ENCODE results near the gene MYH8. TPM values are rescaled to one million over a fixed set of nuclear protein-coding genes. Genes with fewer than 3 reads are reported as not detected.

The MYH8 gene
- polyA plus RNA-seq, 1 donor = 2.1 TPM

DNA sequence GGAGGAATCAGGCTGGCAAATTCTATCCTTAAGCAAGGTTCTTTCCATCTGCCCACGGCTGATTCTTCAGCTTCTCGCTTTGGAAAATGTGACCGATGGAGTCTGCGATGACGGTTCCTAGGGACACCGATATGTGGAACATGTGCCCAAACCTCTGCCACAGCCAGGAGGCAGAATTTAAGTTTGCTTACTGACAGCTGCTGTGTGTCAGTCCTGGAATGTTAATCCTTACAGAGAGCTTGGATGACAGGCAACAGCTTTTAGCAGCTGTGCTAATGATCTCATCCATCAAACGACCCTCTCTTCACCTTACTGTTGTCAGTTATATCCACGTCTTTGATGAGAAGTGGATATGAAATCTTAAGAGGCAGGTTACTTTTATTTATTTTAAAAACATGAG is 37.6 kb downstream of the MYH8 start:
- Histone ChIP-seq H3K9me3 (ENCODE audit: control insufficient read depth, low read depth, low read length) (no peaks in the 10 kb centered on the region), H3K36me3 (ENCODE audit: control insufficient read depth, insufficient read depth, low read length) (no peaks in the 10 kb centered on the region), H3K4me3 (ENCODE audit: low read length) (no peak overlapping the region), H3K27me3 (ENCODE audit: control insufficient read depth, insufficient read depth, low read length) (peaks cover 6% of the 10 kb centered on the region), H3K4me1 (ENCODE audit: control insufficient read depth, insufficient read depth, low read length) (no peaks in the 10 kb centered on the region), H3K27ac (ENCODE audit: low read length) (no peak overlapping the region)
- 17% methylated on average over 2 of the region's 8 CpGs for WGBS (ENCODE audit: insufficient coverage, low lambda C conversion rate)
- no peak for DNase-seq

DNA sequence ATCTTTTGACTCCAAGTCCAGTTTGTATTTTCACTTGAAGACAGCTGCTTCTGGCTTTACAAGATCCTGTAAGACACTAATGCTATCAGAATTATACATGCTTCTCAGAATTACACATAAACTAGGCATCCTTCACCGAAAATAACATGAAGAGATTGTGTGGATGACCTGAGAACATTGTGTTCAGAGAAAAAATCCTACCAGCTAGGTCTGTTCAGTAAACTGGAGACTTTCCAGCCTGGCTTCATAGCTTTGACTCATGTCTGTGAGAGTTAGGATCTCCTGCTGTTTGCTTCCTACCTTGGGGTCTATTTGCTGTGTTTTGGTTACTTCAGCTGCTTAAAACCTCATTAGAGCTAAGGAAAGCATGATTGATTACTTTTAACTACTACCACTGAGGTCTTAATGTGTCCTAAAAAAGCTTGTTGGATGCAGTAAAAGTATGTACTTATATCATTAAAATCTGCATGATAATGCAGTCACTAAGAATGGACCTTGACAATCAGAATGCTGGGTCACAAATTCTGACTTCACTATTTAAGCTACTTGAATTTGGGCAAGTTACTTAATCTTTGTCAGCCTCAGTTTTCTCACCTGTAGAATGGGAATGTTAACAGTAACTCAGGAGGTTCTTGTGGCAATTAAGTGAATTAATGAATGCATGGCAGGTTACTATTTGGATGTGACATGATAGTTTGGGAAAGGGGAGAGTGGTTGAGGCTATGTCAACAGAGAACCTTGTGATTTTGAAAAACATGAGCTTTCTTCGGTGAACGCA is 40.9 kb downstream of the MYH8 start:
- H3K4me3 ChIP-seq (ENCODE audit: low read length) = no peak overlapping the region
- H3K36me3 ChIP-seq (ENCODE audit: control insufficient read depth, insufficient read depth, low read length) = no peaks in the 10 kb centered on the region
- DNase-seq = peak in 1 of 2 donors; percentile 12
- H3K4me1 ChIP-seq (ENCODE audit: control insufficient read depth, insufficient read depth, low read length) = no peaks in the 10 kb centered on the region
- H3K27ac ChIP-seq (ENCODE audit: low read length) = no peak overlapping the region
- H3K9me3 ChIP-seq (ENCODE audit: control insufficient read depth, low read depth, low read length) = no peaks in the 10 kb centered on the region
- peaks cover 4% of the 10 kb centered on the region for H3K27me3 ChIP-seq (ENCODE audit: control insufficient read depth, insufficient read depth, low read length)
- no CpG with 5 or more reads among the region's 3 CpGs for WGBS (ENCODE audit: insufficient coverage, low lambda C conversion rate)

DNA sequence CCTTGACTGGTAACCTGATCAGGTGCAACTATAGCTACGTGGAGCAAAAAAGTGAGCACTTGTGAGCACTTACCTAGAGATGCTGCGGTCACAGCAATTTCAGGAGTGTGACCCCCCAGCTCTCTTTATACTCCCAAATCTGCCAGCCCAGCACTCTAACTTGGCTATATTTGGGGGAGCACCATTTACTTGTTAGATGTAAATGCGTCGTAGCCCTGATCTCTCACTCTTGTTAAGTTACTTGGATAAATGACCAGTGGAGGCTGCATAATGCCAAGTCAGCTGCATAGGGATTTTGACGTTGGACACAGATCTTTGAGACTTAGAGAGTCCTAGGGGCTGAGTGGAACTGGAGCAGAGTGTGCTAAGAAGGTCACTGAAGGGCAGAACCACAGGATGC is 48.8 kb downstream of the MYH8 start, which contains the start of gene MYH13:
Gene MYH13, minus strand, starts transcription at position 101 of the 400 bp plus-strand sequence. CDS start 8,476 bp downstream, outside the sequence.
- no CpG with 5 or more reads among the region's 5 CpGs for WGBS (ENCODE audit: insufficient coverage, low lambda C conversion rate)
- Histone ChIP-seq H3K9me3 (ENCODE audit: control insufficient read depth, low read depth, low read length) (no peaks in the 10 kb centered on the region), H3K4me3 (ENCODE audit: low read length) (no peak within 1 kb of the TSS), H3K36me3 (ENCODE audit: control insufficient read depth, insufficient read depth, low read length) (no peaks in the 10 kb centered on the region), H3K27me3 (ENCODE audit: control insufficient read depth, insufficient read depth, low read length) (peaks cover 12% of the 10 kb centered on the region), H3K27ac (ENCODE audit: low read length) (no peak within 1 kb of the TSS), H3K4me1 (ENCODE audit: control insufficient read depth, insufficient read depth, low read length) (no peaks in the 10 kb centered on the region)
- DNase-seq = no peak

DNA sequence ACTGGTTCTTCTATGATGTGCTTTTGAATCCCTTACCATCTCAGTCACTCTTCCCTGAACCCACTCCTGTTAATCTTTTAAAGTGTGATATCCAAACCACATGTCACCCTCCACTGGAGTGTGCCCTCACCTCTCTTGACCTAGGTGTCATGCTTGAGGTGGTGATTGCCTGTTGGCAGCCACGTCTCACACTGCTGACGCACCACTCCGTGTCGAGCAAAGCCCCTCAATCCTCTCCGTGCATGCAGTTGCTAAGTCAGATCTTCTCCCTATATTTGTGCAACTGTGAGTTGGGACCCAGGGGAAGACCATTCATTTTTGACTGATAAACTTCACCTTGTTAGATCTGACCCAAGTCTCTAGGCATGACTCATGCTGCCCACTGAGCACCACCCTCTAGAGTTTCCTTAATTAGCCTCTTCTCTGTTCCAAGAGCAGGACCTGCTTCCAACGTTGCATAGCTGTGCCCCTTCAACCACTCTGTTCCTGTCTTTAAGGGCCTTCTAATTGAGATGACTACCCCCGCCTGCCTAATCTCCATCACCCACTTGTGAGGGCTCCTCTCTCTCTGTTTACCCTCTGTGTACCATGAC is 51.6 kb downstream of the MYH8 start:
- no peak overlapping the region for H3K4me3 ChIP-seq (ENCODE audit: low read length)
- no peaks in the 10 kb centered on the region for H3K9me3 ChIP-seq (ENCODE audit: control insufficient read depth, low read depth, low read length)
- H3K27ac ChIP-seq (ENCODE audit: low read length) = no peak overlapping the region
- peaks cover 12% of the 10 kb centered on the region for H3K27me3 ChIP-seq (ENCODE audit: control insufficient read depth, insufficient read depth, low read length)
- DNase-seq = no peak
- no peaks in the 10 kb centered on the region for H3K4me1 ChIP-seq (ENCODE audit: control insufficient read depth, insufficient read depth, low read length)
- no peaks in the 10 kb centered on the region for H3K36me3 ChIP-seq (ENCODE audit: control insufficient read depth, insufficient read depth, low read length)
- WGBS (ENCODE audit: insufficient coverage, low lambda C conversion rate) = 17% methylated on average over 1 of the region's 7 CpGs

DNA sequence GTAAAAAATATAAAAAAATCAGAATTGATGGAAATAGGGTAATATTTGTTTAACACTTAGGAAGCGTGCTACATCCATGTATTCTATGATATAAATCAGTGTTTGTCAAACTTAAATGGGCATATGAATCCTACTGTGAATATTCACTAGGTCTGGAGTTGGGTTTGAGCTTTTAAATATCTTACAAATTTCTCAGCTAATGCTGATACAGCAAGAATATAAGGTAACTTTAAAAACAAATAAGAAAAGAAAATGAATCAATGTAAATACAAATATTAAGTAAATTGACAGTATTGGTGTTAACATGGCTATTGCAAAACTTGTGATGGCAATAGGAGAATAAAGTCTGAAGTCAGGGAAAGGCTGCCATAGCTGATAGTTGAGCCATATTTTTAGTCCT is 52.5 kb downstream of the MYH8 start:
- Histone ChIP-seq H3K4me3 (ENCODE audit: low read length) (no peak overlapping the region), H3K9me3 (ENCODE audit: control insufficient read depth, low read depth, low read length) (no peaks in the 10 kb centered on the region), H3K27me3 (ENCODE audit: control insufficient read depth, insufficient read depth, low read length) (peaks cover 12% of the 10 kb centered on the region), H3K27ac (ENCODE audit: low read length) (no peak overlapping the region), H3K4me1 (ENCODE audit: control insufficient read depth, insufficient read depth, low read length) (no peaks in the 10 kb centered on the region), H3K36me3 (ENCODE audit: control insufficient read depth, insufficient read depth, low read length) (no peaks in the 10 kb centered on the region)
- WGBS (ENCODE audit: insufficient coverage, low lambda C conversion rate) = no CpG with 5 or more reads among the region's 1 CpG
- no peak for DNase-seq

DNA sequence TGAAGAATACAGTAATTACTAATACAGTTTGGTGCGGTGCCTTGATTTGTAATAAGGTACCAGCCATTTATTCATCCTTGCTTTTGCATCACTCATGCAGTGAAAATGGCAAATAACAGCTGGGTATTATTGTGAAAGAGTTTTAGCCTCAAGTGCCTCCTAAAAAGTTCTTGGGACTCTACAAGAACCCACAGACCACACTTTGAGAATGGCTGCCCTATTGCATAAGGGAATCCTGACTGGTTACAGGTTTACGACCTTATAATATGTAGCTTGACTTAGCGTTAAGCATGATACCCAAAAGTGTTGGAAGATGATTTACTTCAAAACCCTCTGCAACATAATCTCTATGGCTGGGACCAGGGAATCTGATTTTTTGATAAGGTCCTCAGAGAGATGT is 53.2 kb downstream of the MYH8 start:
- H3K27ac ChIP-seq (ENCODE audit: low read length) = no peak overlapping the region
- H3K9me3 ChIP-seq (ENCODE audit: control insufficient read depth, low read depth, low read length) = no peaks in the 10 kb centered on the region
- no CpG with 5 or more reads among the region's 3 CpGs for WGBS (ENCODE audit: insufficient coverage, low lambda C conversion rate)
- peaks cover 12% of the 10 kb centered on the region for H3K27me3 ChIP-seq (ENCODE audit: control insufficient read depth, insufficient read depth, low read length)
- no peak for DNase-seq
- H3K4me1 ChIP-seq (ENCODE audit: control insufficient read depth, insufficient read depth, low read length) = no peaks in the 10 kb centered on the region
- H3K4me3 ChIP-seq (ENCODE audit: low read length) = no peak overlapping the region
- H3K36me3 ChIP-seq (ENCODE audit: control insufficient read depth, insufficient read depth, low read length) = no peaks in the 10 kb centered on the region

DNA sequence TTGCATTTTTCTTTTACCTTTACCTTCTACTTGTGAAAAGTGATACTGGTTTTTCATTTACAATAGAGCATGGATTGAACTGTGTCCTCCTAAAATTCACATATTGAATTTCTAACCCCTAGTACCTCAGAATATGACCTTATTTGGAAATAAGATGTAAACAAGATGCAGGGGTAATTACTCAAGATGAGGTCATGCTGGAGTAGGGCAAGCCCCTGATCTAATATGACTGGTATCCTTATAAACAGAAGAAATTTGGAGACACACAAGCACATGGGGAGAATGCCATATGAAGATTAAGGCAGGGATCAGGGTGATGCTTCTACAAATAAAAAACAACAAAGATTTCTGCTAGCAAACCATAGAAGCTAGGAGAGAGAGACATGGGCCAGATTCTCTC is 61.2 kb downstream of the MYH8 start:
- H3K4me1 ChIP-seq (ENCODE audit: control insufficient read depth, insufficient read depth, low read length) = no peaks in the 10 kb centered on the region

DNA sequence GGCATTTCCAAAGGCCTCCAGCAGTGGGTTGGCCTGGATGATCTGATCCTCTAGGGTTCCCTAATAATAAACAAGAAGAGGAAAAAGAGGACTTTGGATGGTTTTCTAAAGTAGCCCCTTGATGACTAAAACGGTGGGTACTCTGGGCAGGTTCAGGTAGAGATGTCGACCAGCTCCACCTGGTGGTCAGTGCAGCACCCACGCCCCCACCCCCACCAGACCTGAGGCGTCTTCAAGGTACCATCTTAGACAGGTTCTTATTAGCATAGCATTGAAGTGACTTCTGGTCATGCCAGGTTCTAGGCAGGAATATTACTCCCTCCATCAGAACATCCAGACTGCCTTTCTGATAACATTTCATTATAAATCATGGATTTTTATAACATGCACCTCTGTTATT is 64.0 kb downstream of the MYH8 start:
- H3K9me3 ChIP-seq (ENCODE audit: control insufficient read depth, low read depth, low read length) = no peaks in the 10 kb centered on the region
- H3K4me1 ChIP-seq (ENCODE audit: control insufficient read depth, insufficient read depth, low read length) = no peaks in the 10 kb centered on the region
- H3K27me3 ChIP-seq (ENCODE audit: control insufficient read depth, insufficient read depth, low read length) = no peaks in the 10 kb centered on the region
- no peaks in the 10 kb centered on the region for H3K36me3 ChIP-seq (ENCODE audit: control insufficient read depth, insufficient read depth, low read length)
- DNase-seq = no peak
- no CpG with 5 or more reads among the region's 4 CpGs for WGBS (ENCODE audit: insufficient coverage, low lambda C conversion rate)
- no peak overlapping the region for H3K4me3 ChIP-seq (ENCODE audit: low read length)
- H3K27ac ChIP-seq (ENCODE audit: low read length) = no peak overlapping the region

More for the DNA sequence above, 61.2 kb downstream of the MYH8 start:
- Histone ChIP-seq H3K9me3 (ENCODE audit: control insufficient read depth, low read depth, low read length) (no peaks in the 10 kb centered on the region), H3K27me3 (ENCODE audit: control insufficient read depth, insufficient read depth, low read length) (no peaks in the 10 kb centered on the region), H3K27ac (ENCODE audit: low read length) (no peak overlapping the region), H3K4me3 (ENCODE audit: low read length) (no peak overlapping the region), H3K36me3 (ENCODE audit: control insufficient read depth, insufficient read depth, low read length) (no peaks in the 10 kb centered on the region)
- DNase-seq = no peak

DNA sequence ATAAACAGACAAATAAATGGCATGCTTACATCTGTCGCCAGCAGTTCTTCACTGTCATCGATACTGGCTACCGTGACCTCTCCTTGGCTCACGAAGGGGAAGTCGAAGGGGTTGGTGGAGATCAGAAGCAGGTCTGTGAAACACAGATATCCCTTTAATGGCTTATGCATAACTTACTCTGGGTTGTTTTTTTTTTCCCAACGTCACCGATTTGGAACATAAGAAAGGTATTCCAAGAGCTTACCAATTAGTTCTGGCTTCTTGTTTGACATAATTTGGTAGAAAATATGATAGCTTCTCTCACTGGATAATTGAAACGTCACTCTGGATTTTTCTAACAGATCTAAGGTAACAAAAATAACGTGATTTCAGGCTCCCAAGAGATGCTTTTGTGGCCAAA is 67.1 kb downstream of the MYH8 start:
- Histone ChIP-seq H3K4me3 (ENCODE audit: low read length) (no peak overlapping the region), H3K4me1 (ENCODE audit: control insufficient read depth, insufficient read depth, low read length) (no peaks in the 10 kb centered on the region), H3K9me3 (ENCODE audit: control insufficient read depth, low read depth, low read length) (no peaks in the 10 kb centered on the region), H3K27me3 (ENCODE audit: control insufficient read depth, insufficient read depth, low read length) (no peaks in the 10 kb centered on the region), H3K27ac (ENCODE audit: low read length) (no peak overlapping the region), H3K36me3 (ENCODE audit: control insufficient read depth, insufficient read depth, low read length) (no peaks in the 10 kb centered on the region)
- DNase-seq = no peak
- 100% methylated on average over 2 of the region's 9 CpGs for WGBS (ENCODE audit: insufficient coverage, low lambda C conversion rate)

DNA sequence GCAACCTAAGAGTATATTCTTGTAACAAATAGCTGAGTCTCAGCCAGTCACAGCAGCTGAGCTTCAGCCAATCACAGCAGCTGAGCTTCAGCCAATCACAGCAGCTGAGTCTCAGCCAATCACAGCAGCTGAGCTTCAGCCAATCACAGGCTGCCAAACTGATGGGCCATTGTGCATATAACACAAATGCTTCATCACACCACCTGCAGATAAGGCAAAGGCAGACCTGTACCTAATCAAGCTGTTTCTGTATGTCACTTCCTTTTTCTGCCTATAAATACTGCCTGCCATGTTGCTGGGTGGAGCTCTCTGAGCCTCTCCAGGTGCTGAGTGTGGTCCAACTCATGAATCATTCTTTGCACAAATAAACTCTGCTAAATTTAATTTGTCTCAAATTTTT is 68.9 kb downstream of the MYH8 start:
- Histone ChIP-seq H3K4me1 (ENCODE audit: control insufficient read depth, insufficient read depth, low read length) (no peaks in the 10 kb centered on the region), H3K9me3 (ENCODE audit: control insufficient read depth, low read depth, low read length) (no peaks in the 10 kb centered on the region), H3K4me3 (ENCODE audit: low read length) (no peak overlapping the region), H3K36me3 (ENCODE audit: control insufficient read depth, insufficient read depth, low read length) (no peaks in the 10 kb centered on the region), H3K27me3 (ENCODE audit: control insufficient read depth, insufficient read depth, low read length) (no peaks in the 10 kb centered on the region), H3K27ac (ENCODE audit: low read length) (no peak overlapping the region)
- no peak for DNase-seq

DNA sequence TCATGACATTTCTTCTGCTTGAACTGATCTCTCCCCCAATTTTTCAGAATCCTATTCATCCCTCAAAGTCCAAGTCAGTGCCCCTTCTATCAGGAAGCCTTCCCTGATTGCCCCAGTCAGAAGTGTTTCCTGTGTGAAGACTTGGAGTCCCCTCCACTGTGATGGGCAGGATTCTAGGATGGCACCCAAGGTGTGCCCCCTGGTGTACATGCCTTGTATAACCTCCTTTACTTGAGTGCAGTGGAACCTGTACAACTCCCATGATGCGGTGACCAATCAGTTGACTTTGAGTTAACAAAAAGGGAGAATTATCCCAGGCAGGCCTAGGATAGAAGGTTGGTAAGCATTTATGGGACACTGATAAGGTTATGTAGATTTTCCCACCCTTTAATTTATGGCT is 72.3 kb downstream of the MYH8 start:
- Histone ChIP-seq H3K27me3 (ENCODE audit: control insufficient read depth, insufficient read depth, low read length) (no peaks in the 10 kb centered on the region), H3K4me1 (ENCODE audit: control insufficient read depth, insufficient read depth, low read length) (no peaks in the 10 kb centered on the region), H3K27ac (ENCODE audit: low read length) (no peak overlapping the region), H3K9me3 (ENCODE audit: control insufficient read depth, low read depth, low read length) (no peaks in the 10 kb centered on the region), H3K4me3 (ENCODE audit: low read length) (no peak overlapping the region), H3K36me3 (ENCODE audit: control insufficient read depth, insufficient read depth, low read length) (no peaks in the 10 kb centered on the region)
- no CpG with 5 or more reads among the region's 1 CpG for WGBS (ENCODE audit: insufficient coverage, low lambda C conversion rate)
- DNase-seq = no peak

All from large intestine (tissue), 3 donors.